IgD-negative memory B cell (primary cell): ENCODE data around the gene CRHBP. TPM values are rescaled to one million over a fixed set of nuclear protein-coding genes. Genes with fewer than 3 reads are reported as not detected.

Experiments used
- polyA plus RNA-seq: library from polyadenylated mRNA; unstranded; fragments of 300-500 nt; fragmentation: Illumina TruSeq; gene quantifications from one replicate; pipeline ENCODE4 v1.2.3, GENCODE V29; 2021

CRHBP gene
- polyA plus RNA-seq, 1 donor from 2014 or later = not detected

Other genes with a start within 250 kb of the CRHBP start
- gene F2R, start 236.9 kb upstream of the CRHBP start, polyA plus RNA-seq = 1.2 TPM
- 2.6 TPM for gene F2RL1, start 134.0 kb upstream of the CRHBP start, polyA plus RNA-seq
- gene S100Z, start 103.0 kb upstream of the CRHBP start, polyA plus RNA-seq = 5.3 TPM
- gene AGGF1, start 77.4 kb downstream of the CRHBP start, polyA plus RNA-seq = 30.8 TPM
- 0.29 TPM for gene ZBED3, start 134.2 kb downstream of the CRHBP start, polyA plus RNA-seq